ENCODE data around the gene STAC3.

DNA sequence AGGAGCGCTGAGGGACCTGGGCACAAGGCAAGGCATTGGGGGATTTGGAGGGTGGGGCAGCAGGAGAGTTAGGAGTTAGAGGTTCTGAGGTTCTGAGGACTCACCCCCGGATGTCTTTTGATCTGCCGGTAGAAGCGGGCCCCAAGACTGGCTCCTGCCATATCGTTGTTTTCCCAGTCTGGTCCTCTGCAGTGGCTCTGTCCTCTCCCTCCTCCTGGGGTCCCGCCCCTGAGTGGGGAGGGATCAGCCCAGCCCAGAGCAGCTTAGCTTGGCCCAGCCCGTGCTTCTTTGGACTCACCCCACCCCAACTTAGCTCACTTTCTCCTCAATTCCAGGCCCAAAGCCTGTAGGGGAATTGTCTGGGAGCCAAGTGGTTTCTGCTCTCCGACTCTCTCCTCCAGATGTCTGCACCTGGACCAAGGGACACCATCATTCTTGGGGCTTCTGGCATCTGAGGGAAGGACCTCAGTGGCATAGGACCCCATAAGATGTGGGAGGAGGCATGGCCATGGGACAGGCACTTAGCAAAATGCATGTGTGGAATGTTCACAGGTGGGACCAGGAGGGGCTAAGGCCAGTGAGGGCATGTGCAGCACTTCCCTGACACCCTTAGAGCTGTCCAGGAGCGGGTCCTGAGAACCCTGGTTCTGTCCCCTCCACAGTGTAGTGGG is 13.9 kb downstream of the STAC3 start:
- TF ChIP-seq, protein P1, sequence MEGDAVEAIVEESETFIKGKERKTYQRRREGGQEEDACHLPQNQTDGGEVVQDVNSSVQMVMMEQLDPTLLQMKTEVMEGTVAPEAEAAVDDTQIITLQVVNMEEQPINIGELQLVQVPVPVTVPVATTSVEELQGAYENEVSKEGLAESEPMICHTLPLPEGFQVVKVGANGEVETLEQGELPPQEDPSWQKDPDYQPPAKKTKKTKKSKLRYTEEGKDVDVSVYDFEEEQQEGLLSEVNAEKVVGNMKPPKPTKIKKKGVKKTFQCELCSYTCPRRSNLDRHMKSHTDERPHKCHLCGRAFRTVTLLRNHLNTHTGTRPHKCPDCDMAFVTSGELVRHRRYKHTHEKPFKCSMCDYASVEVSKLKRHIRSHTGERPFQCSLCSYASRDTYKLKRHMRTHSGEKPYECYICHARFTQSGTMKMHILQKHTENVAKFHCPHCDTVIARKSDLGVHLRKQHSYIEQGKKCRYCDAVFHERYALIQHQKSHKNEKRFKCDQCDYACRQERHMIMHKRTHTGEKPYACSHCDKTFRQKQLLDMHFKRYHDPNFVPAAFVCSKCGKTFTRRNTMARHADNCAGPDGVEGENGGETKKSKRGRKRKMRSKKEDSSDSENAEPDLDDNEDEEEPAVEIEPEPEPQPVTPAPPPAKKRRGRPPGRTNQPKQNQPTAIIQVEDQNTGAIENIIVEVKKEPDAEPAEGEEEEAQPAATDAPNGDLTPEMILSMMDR (IDR thresholded peaks at IDR 0.05; ENCODE audit: low read length): no peak
- TF ChIP-seq EZH2 (optimal IDR thresholded peaks at IDR 0.05; ENCODE audit: low read depth, low read length): no peak
- no peak for TF ChIP-seq EZH2phosphoT487 (IDR thresholded peaks at IDR 0.05; ENCODE audit: low read length)

Measured in MM.1S (cell line).